M059J (cell line): ENCODE results near the gene MCOLN3. TPM values are rescaled to one million over a fixed set of nuclear protein-coding genes. Genes with fewer than 3 reads are reported as not detected.
A peak's percentile ranks its signal among the peaks of the same experiment; 100 is the strongest.
"Not testable (repeated sequence)": the region's sequence is repeated elsewhere in the genome, so short reads cannot be mapped to it uniquely, and the experiment has no call there.

ENCODE experiments used
- DNase-seq: peaks from one replicate; pipeline ENCODE4 v3.0.0-alpha.2; 2012; ENCODE audit warnings: low read depth
- total RNA-seq: library from RNA; depleted of rRNA; stranded (reverse); fragments of >200 nt; shearing (Covaris generic); gene quantifications from 2 replicates; pipeline ENCODE4 v1.2.3, GENCODE V29; 2014; rRNA removed

The MCOLN3 gene
- total RNA-seq, 1 experiment from 2014 or later: 4.3 TPM

DNA sequence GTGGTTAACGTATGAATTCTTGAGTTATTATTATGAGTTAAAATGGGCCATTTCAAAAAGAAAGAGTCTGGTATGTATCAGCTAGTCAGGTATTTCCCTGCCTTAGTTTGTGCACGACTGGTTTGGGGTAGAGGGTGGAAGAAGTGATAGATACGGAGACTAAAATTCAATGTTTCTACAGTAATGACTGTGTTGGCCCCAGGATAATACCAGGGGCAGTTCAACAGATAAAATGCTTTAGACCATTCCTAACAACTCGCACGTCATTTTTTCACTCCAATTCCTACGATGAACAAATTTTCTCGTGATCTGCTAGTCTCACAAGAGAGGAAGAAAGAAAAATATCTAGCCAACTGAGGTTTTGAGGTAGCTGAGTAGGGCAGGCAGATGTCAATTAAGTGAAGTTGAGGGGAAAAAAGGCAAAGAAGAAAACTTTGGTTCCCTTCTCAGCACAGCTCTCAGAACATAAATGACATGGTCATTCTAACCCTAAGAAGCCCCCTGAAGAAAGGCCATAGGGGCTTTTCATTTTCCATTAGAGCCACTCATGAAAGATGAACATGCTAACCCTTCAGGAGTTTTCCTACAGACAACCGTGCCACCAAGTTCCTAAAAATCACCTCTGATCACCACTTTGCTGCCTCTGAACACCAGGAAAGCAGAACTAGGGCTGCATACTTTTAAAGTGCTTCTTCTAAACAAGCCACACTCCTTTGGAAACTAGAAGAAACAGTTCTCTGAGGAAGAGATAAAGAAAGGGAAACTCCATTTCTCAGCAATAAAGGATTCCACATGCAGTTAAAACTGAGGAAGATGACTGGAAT lies 57.0 kb downstream of the MCOLN3 start:
- no peak for DNase-seq

DNA sequence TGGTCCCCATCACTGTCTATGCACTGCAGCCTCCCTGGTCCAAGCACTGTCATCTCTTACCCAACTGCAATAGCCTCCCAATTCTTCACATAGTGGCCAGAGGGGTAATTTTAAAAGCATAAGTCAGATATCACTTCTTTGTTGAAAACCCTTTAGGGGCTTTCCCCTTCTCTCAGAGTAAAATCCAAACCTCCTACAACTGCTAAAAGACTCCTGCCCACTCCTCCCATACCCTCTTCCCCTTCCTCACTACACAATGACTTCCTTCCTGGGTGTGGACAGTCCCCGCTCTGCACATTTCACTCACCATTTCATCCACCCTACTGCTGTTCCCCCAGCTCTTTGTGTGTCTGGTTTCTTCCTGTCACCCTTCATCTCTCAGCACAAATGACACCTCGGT lies 59.7 kb downstream of the MCOLN3 start:
- no peak for DNase-seq

DNA sequence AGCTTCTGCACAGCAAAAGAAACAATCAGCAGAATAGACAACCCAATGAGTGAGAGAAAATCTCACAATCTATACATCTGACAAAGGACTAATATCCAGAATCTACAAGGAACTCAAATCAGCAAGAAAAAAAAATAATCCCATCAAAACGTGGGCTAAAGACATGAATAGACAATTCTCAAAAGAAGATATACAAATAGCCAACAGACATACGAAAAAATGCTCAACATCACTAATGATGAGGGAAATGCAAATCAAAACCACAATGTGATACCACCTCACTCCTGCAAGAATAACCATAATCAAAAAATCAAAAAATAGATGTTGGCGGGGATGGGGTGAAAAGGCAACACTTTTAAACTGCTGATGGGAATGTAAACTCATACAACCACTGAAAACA lies 61.7 kb downstream of the MCOLN3 start:
- not testable (repeated sequence) for DNase-seq

DNA sequence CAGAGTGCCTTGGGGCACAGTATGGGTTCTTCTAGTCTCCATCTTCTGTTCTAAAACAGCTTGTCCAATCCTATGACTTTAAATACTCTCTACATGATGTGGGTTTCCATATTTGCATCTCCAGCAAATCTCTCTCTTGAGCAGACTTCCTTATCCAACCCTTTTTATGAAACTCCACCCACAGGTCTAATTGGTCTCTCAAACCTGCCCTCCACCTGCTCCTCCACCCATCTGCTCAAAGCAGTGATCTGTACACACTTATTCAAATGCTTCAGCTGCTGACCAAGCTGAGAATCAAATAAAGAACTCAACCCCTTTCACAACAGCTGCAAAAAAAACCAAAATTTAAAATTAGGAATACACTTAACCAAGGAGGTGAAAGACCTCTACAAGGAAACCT lies 62.9 kb downstream of the MCOLN3 start:
- no peak for DNase-seq

DNA sequence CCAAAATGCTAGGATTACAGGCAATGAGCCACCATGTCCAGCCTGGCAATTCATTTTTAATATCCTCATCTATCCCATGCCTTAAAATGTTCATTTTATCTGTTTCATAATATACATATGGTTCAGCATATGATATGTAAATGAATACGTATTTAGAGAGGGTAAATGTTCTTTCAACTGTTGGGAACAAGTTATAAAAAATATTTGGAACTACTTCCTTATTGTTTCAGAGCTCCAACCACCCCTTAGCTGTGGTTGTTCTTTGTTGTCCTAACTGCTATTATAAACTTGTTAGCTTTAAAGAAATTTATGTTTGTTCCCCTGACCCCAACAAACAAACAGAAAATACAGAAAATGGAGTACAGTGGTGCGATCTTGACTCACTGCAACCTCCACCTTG lies 65.9 kb downstream of the MCOLN3 start:
- DNase-seq: no peak

DNA sequence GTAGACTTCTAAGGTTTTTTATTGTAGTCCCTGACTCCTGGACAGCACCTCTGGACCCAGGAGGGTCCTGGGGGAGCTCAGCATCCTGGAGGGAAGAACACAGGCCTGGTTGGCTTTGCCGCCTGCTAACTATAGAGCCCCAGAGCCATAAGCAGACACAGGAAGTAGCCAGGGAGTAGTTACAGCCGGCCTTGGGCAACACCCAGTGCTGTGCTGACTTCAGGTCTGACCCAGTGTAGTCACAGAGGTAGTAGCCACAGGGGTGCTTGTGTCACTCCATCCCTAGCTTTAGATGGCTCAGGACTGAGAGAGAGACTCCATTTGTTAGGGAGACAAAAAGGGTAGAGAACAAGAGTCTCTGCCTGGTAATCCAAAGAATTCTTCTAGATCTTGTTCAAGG lies 73.3 kb downstream of the MCOLN3 start:
- no peak for DNase-seq

DNA sequence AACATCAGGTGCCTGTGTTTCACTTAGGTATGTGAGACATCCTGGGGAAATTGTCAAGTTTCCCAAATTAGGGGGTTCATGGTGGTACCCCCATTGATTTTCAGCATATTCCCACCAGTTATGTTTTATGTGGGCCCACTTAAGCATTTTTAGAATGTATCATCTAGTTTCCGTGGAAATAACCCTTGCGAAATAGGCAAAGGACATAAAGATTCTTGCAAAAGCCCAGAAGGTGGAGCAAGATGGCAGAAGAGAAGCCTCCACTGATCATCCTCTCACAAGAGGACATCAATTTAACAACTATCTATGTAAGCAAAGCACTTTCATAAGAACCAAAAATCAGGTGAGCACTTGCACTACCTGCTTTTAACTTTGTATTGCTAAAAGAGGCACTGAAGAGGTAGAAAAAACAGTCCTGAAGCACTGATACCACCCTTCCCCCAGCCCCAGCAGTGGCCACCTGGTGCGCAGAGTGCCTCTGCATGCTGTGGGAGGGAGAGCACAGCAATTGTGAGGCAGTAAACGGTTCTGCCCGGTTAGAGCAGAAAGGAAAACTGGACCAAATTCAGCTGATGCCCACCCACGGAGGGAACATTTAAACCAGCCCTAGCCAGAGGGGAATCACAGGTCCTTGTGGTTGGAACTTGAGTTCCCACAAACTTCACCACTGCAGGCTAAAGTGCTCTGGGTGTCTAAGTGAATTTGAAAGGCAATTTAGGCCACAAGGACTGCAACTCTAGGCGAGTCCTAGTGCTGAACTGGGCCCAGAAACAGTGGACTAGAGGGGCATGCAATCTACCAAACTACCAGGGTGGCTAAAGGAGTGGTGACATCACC lies 74.6 kb downstream of the MCOLN3 start:
- peak; percentile 22 for DNase-seq

DNA sequence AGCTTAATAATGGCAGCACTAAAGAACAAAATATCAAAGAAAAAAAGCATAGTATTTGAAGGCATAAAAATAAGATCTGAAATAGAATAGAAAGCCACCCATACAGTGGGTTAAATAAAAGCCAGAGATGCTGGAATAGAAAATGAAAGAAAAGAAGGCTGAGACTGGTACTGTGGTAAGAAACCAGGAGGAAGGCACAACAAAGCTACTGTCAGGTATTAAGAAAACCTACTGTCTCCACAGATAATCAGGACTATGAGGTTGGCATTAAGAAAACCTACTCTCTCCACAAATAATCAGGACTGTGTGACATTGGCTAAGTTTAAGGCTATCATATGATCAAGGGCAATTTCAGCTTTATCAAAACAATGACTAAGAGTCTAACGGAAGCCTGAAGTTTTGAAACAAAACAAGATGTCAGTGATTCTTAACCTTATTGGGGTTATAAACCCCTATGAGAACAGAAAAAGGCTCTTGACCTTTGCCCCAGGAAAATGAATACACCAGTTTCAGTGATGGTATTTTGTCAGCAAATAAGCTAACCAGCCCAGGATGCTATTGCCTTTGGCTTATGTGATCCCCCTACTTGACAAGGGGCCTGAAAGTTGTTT lies 75.8 kb downstream of the MCOLN3 start:
- peak; percentile 53 for DNase-seq

DNA sequence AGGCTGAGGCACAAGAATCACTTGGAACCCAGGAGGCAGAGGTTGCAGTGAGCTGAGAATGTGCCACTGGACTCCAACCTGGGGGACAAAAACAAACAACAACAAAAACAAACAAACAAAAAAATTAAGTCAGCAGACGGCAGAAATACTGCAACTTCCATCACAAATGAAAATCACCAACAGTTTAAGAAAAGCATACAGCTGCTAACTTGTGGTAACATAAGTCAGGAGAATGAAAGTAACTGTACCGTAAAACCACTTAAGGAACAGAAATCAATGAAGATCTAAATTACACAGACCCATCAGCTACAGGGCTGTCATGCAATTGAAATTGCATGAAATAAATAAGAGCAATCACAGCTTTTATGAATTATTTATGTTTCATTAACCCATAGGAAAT lies 76.3 kb downstream of the MCOLN3 start:
- DNase-seq: no peak

DNA sequence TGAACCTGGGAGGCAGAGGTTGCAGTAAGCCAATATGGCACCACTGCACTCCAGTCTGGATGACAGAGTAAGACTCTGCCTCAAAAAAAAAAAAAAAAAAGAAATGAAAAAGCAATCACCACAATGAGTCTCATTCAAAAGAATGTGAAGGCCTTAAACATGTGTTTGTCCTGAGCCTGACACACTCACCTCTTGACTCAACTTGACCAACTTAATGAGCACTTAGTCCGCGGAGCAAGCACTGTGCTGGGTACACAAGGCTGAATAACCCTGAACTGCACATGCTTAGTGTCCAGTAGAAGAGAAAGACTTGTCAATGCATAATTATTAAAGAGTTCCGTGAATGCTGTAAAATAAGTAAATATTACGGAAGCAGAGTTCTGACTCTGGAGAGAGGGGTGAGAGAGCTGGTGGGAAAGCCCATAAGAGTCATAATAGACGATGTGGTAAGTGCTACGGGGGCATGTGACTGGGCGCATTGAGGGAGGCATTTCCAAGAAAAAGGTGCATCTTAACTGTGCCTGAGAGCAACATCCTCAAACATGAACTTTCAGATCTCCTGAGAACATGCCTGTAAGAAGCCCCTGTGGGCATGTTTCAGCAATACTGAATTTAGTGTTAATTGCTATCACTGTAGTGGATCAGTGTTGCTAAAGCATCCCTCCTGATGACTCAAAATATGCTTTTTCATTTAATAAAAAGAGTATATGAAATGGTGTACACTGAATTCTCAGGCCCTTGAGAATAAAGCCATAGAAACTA lies 78.6 kb downstream of the MCOLN3 start:
- no peak for DNase-seq

DNA sequence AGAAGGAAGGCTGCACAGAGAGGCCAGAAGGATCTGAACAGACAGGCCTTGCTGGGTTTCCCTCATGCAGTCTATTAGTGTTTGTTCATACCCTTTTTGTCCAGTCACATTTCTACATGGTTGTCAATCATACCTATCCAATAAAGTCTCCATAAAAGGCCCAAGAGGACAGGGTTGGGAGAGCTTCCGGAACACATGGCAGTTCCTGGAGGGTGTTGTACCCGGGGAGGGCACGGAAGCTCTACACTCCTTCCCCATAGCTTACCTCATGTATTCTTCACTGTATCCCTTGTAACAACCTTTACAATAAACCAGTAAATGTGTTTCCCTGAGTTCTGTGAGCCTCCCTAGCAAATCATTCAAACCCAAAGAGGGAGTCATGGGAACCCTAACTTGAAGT lies 79.4 kb downstream of the MCOLN3 start:
- no peak for DNase-seq

DNA sequence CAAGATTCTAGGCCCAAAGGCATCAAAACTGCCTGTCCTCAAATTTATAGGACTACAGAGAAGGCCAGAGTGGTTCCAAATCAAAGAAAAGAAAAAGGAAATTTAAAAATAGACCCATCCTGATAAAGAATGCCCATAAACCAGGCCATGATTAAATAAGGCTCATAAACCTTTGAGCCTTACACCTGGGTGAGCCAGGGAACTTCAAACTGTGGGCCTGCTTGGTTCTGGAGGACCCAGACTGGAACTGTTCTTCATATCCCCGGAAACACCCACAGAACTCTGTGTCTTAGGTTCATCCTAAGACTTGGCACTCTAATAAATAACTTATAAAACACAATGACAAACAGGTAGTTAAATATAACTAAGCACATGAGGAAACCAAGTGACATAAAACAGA lies 80.2 kb downstream of the MCOLN3 start:
- DNase-seq: no peak

Other genes with a start within 250 kb of the MCOLN3 start
- 2.6 and 3.6 TPM in 2 replicates for gene LPAR3, start 155.3 kb downstream of the MCOLN3 start, total RNA-seq
- gene MCOLN2, start 51.4 kb downstream of the MCOLN3 start, total RNA-seq: 7.7 and 9.6 TPM in 2 replicates
- 2.7 and 4.1 TPM in 2 replicates for gene SYDE2, start 152.5 kb upstream of the MCOLN3 start, total RNA-seq
- gene C1orf52, start 211.2 kb upstream of the MCOLN3 start, total RNA-seq: 22.8 and 31.7 TPM in 2 replicates
- 35.6 and 42.2 TPM in 2 replicates for gene BCL10, start 228.1 kb upstream of the MCOLN3 start, total RNA-seq